Natural killer cell (primary cell): ENCODE results near the gene DENND2D. TPM values are rescaled to one million over a fixed set of nuclear protein-coding genes. Genes with fewer than 3 reads are reported as not detected.

ENCODE experiments used
- ATAC-seq, 3 donors: fragments of 150-1000 bp in 2 of 3; fragments of 200-7000 bp in 1 of 3; cut with Tn5 transposase; 1 replicate in 1 of 3; 2 replicates in 2 of 3; pipeline ENCODE4 v1.10.0; 2021; ENCODE audit warnings: mild to moderate bottlenecking in 2 of 3, moderate library complexity in 2 of 3
- DNase-seq, 2 donors: peaks; one replicate each; pipeline versions ENCODE4 v3.0.0 to v3.0.0-alpha.2; 2013 to 2021; ENCODE audit warnings: mixed read lengths in 1 of 2
- H3K27ac ChIP-seq: one replicate; pipeline ENCODE4 v1.5.1; 2013; ENCODE audit warnings: mild to moderate bottlenecking, low read length
- H3K27me3 ChIP-seq: one replicate; pipeline ENCODE4 v1.6.1; 2013; ENCODE audit warnings: low read length; ENCODE audit not compliant: control insufficient read depth, insufficient read depth
- H3K36me3 ChIP-seq: one replicate; pipeline ENCODE4 v1.6.1; 2013; ENCODE audit warnings: low read length; ENCODE audit not compliant: control insufficient read depth, insufficient read depth
- H3K4me1 ChIP-seq: one replicate; pipeline ENCODE4 v1.6.1; 2013; ENCODE audit warnings: low read length; ENCODE audit not compliant: control insufficient read depth, insufficient read depth
- H3K4me3 ChIP-seq: one replicate; pipeline ENCODE4 v1.5.1; 2013; ENCODE audit warnings: low read length
- H3K9me3 ChIP-seq: one replicate; pipeline ENCODE4 v1.6.1; 2013; ENCODE audit warnings: low read length; ENCODE audit not compliant: control insufficient read depth, insufficient read depth
- H3K27ac Mint-ChIP-seq, 2 donors: one replicate each; pipeline ENCODE4 v1.8.0; 2022; ENCODE audit warnings: mild to moderate bottlenecking in 2 of 2, mixed read lengths in 2 of 2, moderate library complexity in 1 of 2
- H3K27me3 Mint-ChIP-seq, 2 donors: one replicate each; pipeline ENCODE4 v1.8.0; 2022; ENCODE audit warnings: low read depth in 2 of 2, mixed read lengths in 2 of 2
- H3K36me3 Mint-ChIP-seq: one replicate; pipeline ENCODE4 v1.8.0; 2022; ENCODE audit warnings: mixed read lengths
- H3K4me1 Mint-ChIP-seq, 2 donors: one replicate each; pipeline ENCODE4 v1.8.0; 2022; ENCODE audit warnings: mixed read lengths in 2 of 2
- H3K4me3 Mint-ChIP-seq: one replicate; pipeline ENCODE4 v1.8.0; 2022; ENCODE audit warnings: mild to moderate bottlenecking, moderate library complexity, mixed read lengths
- H3K9me3 Mint-ChIP-seq, 2 donors: one replicate each; pipeline ENCODE4 v1.8.0; 2022; ENCODE audit warnings: mixed read lengths in 2 of 2
- WGBS: methylation state at CpG from one replicate; pipeline ENCODE4 v1.1.7; 2013; ENCODE audit warnings: missing lambda C conversion rate; ENCODE audit not compliant: insufficient coverage; 5-methylcytosine and 5-hydroxymethylcytosine counted together
- intact Hi-C: fragments of 100-400 bp; cut with micrococcal nuclease; formaldehyde crosslinking; loops from one replicate; pipeline ENCODE4 v1.14.2; 2022
- total RNA-seq, 4 donors: library from RNA; stranded (reverse); fragments of 120-200 nt in 1 of 4; gene quantifications; one replicate each; pipeline versions ENCODE4 v1.2.3 to v1.2.4, GENCODE V29; 2013 to 2022
- TF ChIP-seq, protein P1 (sequence below): fragments of 200-600 bp; IDR thresholded peaks from one replicate; pipeline ENCODE4 v1.8.0; 2022; ENCODE audit warnings: antibody characterized with exemption

Gene DENND2D
- 100 to 1,000 TPM; 203 to 297 (median 203) TPM for total RNA-seq
- total RNA-seq (2013) = 387 TPM

DNA sequence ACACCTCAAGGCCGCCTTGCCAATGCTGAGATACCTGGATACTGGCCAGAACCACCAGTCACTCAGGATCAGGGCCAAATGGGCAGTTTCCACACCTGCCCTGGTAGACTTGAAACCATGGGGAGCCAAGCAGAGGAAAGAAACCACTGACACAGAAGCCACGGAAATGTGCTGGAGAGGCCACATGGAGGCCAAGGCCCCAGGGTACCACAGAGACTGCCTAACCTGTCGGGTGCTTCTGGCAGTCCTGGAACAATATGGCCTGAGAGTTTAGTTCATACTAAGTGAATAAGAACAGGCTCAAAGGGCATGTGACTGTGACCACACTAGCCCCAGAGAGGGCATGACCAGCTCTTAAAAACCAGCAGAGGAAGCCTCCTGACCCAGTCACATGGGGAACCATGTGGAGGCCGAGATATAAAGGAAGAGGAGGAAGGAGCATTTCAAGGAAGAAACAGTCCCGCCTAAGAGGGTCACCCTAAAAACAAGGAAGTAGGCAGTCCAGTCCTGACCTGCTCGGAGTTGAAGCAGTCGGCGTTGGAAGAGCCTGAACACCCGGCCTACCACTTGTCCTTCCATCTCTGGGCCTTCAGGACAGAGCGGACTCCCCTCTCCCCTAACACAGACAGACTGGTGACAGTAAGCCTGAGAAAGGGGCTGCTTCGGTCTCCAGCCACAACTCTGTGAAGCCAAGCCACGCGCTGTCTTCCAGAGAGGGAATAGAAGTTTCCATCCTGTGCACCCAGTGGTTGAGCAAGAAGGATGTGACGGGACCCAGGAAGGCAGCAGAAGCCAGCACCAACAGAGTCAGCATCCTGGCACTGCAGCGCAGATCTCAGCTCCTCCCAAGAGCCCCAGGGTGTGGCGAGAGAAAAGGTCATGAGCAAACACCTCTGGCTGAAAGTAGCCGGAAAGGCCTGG is at the start of gene DENND2D:
TSS of gene DENND2D (minus strand) at position 766 of the 921 bp plus-strand sequence. CDS start at position 579, 187 bp downstream.
- Histone ChIP-seq H3K4me1 (peaks cover 90% of the 10 kb centered on the region), H3K27me3 (no peaks in the 10 kb centered on the region), H3K27ac (peak within 1 kb of the TSS; percentile 87), H3K4me3 (peak within 1 kb of the TSS; percentile 68), H3K36me3 (peaks cover 40% of the 10 kb centered on the region), H3K9me3 (no peaks in the 10 kb centered on the region)
- H3K9me3 Mint-ChIP-seq = no peaks in the 10 kb centered on the region
- H3K4me3 Mint-ChIP-seq = peak within 1 kb of the TSS; percentile 94
- no peaks in the 10 kb centered on the region for H3K27me3 Mint-ChIP-seq
- H3K36me3 Mint-ChIP-seq = peaks cover 21% of the 10 kb centered on the region
- TF ChIP-seq, protein P1, sequence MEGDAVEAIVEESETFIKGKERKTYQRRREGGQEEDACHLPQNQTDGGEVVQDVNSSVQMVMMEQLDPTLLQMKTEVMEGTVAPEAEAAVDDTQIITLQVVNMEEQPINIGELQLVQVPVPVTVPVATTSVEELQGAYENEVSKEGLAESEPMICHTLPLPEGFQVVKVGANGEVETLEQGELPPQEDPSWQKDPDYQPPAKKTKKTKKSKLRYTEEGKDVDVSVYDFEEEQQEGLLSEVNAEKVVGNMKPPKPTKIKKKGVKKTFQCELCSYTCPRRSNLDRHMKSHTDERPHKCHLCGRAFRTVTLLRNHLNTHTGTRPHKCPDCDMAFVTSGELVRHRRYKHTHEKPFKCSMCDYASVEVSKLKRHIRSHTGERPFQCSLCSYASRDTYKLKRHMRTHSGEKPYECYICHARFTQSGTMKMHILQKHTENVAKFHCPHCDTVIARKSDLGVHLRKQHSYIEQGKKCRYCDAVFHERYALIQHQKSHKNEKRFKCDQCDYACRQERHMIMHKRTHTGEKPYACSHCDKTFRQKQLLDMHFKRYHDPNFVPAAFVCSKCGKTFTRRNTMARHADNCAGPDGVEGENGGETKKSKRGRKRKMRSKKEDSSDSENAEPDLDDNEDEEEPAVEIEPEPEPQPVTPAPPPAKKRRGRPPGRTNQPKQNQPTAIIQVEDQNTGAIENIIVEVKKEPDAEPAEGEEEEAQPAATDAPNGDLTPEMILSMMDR = no peak
- peaks cover 82 to 83% of the 10 kb centered on the region in 2 donors for H3K4me1 Mint-ChIP-seq
- ATAC-seq (peak; percentile 27 to 35 (median 30)), DNase-seq (peak in 1 of 2 donors; percentile 73)
- intact Hi-C loops = loop anchor here (1.0 to 10.0 kb wide), 5 partner anchors 9 to 555 kb away; partner anchors contain the start of genes CEPT1, DDX20 and DRAM2
- H3K27ac Mint-ChIP-seq = peak within 1 kb of the TSS; percentile 91 to 95
- WGBS = 29% methylated on average over 17 of the region's 17 CpGs

DNA sequence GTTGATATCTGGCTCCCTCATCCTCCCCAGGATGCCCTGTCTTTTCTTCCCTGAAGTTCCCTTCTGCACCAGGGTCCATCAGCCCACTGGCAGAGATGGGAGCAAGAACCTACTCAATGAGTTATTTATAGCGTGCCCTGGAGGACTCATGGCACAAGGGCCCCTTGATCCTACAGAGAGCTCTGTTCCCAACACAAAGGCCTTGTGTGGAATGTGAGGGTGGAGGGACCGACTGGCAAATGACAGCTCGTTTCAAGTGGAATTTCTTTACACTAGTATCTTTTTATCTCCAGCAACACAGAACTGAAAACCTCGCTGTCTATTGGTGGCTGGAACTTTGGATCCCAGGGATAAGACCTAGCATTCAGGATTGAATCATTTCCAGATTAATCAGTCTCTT is 49.5 kb upstream of the DENND2D start:
- ATAC-seq = no peak
- Mint-ChIP-seq H3K27me3 (no peaks in the 10 kb centered on the region), H3K27ac (no peak overlapping the region), H3K9me3 (no peaks in the 10 kb centered on the region), H3K4me1 (peaks cover 11 to 18% of the 10 kb centered on the region in 2 donors), H3K36me3 (no peaks in the 10 kb centered on the region), H3K4me3 (no peak overlapping the region)
- TF ChIP-seq, protein P1 = no peak
- intact Hi-C loops = no loop called here
- Histone ChIP-seq H3K4me3 (no peak overlapping the region), H3K4me1 (peaks cover 9% of the 10 kb centered on the region), H3K27ac (no peak overlapping the region), H3K9me3 (no peaks in the 10 kb centered on the region), H3K36me3 (no peaks in the 10 kb centered on the region), H3K27me3 (no peaks in the 10 kb centered on the region)
- no peak for DNase-seq
- 94% methylated on average over 4 of the region's 4 CpGs for WGBS

- H3K27me3 Mint-ChIP-seq = no peaks in the 10 kb centered on the region
- intact Hi-C loops = no loop called here
- TF ChIP-seq, protein P1 = no peak
- Histone ChIP-seq H3K4me3 (no peak overlapping the region), H3K27ac (no peak overlapping the region), H3K9me3 (no peaks in the 10 kb centered on the region), H3K27me3 (no peaks in the 10 kb centered on the region), H3K4me1 (peaks cover 9% of the 10 kb centered on the region), H3K36me3 (no peaks in the 10 kb centered on the region)
- WGBS = 91% methylated on average over 5 of the region's 5 CpGs
- DNase-seq = no peak
- ATAC-seq = no peak
- no peaks in the 10 kb centered on the region for H3K9me3 Mint-ChIP-seq
- H3K4me3 Mint-ChIP-seq = no peak overlapping the region
- H3K27ac Mint-ChIP-seq = no peak overlapping the region
- peaks cover 11 to 17% of the 10 kb centered on the region in 2 donors for H3K4me1 Mint-ChIP-seq
- no peaks in the 10 kb centered on the region for H3K36me3 Mint-ChIP-seq
Measured at GRCh38 chr1:111247125-111247838, 46.8 kb upstream of the DENND2D start.
